NT2/D1 (cell line): ENCODE measurements around the gene IFIH1.

Experiments
- SUZ12 ChIP-seq: IDR thresholded peaks from 2 replicates; pipeline ENCODE4 v1.6.1; 2011; ENCODE audit not compliant: insufficient read length, insufficient read depth; ENCODE audit errors: extremely low read depth
- YY1 ChIP-seq: IDR thresholded peaks from 2 replicates; pipeline ENCODE4 v1.6.1; 2011; ENCODE audit not compliant: insufficient read length, insufficient read depth
- ZNF274 ChIP-seq: IDR thresholded peaks from 2 replicates; pipeline ENCODE4 v1.6.1; 2011; ENCODE audit warnings: mild to moderate bottlenecking, low read depth, low read length

DNA sequence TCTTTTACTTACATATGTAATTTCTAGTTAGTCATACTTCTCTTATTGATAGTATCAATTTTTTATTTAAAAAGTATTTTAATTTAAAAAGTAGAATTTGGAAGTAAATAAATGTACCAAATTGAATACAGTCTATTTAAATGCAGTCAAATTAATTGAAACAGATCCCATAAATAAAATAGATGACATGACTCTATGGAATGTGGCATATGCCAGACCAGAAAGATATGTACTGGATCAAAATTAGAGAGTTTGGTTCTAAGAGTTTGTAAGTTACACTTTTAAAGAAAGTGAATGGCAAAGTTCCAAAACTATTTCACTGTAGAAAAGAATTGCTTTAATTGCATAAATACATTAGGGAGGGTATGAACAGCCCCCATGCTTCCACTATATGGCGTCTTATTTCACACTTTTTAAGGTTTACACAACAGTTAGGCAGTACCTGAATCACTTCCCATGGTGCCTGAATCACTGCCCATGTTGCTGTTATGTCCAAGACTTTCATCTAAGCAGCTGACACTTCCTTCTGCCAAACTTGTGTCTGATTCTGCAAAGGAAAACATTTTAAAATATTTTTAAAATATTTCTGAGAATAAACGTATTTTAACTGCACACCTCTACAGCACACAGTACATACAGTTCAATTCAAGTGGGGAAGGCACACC, 25.2 kb downstream of the IFIH1 start:
- no peak for TF ChIP-seq YY1
- no peak for TF ChIP-seq ZNF274
- no peak for TF ChIP-seq SUZ12
